Measurements from ENCODE around the gene MTUS2. TPM values are rescaled to one million over a fixed set of nuclear protein-coding genes. Genes with fewer than 3 reads are reported as not detected.

Gene MTUS2
- total RNA-seq, 1 experiment from 2014 or later: 0.35 TPM

DNA sequence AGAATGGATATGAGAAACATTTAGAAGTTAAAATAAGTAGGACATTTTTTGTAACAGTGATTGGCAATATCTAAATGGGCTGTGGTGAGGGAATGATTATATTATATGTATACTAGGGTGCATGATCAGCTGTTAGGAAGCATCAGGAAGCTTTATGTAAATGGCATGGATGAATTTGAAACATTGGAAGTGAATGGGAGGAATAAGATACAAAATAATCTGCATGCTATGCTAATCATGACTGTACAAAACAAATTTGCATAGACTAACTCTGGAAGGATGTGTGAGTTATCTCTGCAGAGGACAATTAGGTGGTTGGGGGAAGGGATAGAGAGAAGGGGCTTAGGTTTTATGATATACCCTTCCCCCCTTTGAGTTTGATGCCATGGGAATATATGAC lies 156.5 kb downstream of the MTUS2 start:
- Histone ChIP-seq H2BK120ac (ENCODE audit: low read depth, low read length, poor library complexity, severe bottlenecking) (no peak overlapping the region), H3K27ac (ENCODE audit: insufficient read length, low read depth, low read length) (no peak overlapping the region), H3K23me2 (ENCODE audit: insufficient read length, low read depth, low read length, poor library complexity, severe bottlenecking) (no peaks in the 10 kb centered on the region), H3K18ac (ENCODE audit: insufficient read length, low read depth, low read length) (no peak overlapping the region), H3K4ac (ENCODE audit: low read depth, low read length) (no peak overlapping the region), H2AK5ac (ENCODE audit: insufficient read length, low read length) (no peak overlapping the region), H4K20me1 (ENCODE audit: control insufficient read depth, insufficient read depth, insufficient read length) (no peaks in the 10 kb centered on the region), H3K9ac (ENCODE audit: extremely low read depth, insufficient read length, low read length) (no peak overlapping the region), H3K9me3 (ENCODE audit: control insufficient read depth, low read depth, low read length) (no peaks in the 10 kb centered on the region), H3K79me1 (ENCODE audit: insufficient read depth, low read depth, low read length, poor library complexity, severe bottlenecking) (no peaks in the 10 kb centered on the region), H2BK15ac (ENCODE audit: low read depth, low read length) (no peak overlapping the region), H3T11ph (ENCODE audit: low read length) (no peak overlapping the region), H2BK12ac (ENCODE audit: insufficient read length, low read depth, low read length) (no peak overlapping the region), H3K4me2 (ENCODE audit: insufficient read depth, insufficient read length, low read length) (no peak overlapping the region), H3K4me1 (ENCODE audit: insufficient read depth, low read length) (no peaks in the 10 kb centered on the region), H4K91ac (ENCODE audit: insufficient read length, low read depth, low read length) (no peak overlapping the region), H2AFZ (ENCODE audit: low read length) (no peak overlapping the region), H3K56ac (ENCODE audit: insufficient read length, low read depth, low read length) (no peak overlapping the region), H3K27me3 (ENCODE audit: insufficient read depth, low read length) (no peaks in the 10 kb centered on the region), H2BK5ac (ENCODE audit: insufficient read length, low read length) (no peak overlapping the region), H2BK20ac (ENCODE audit: low read depth, low read length, poor library complexity, severe bottlenecking) (no peak overlapping the region), H3K79me2 (ENCODE audit: insufficient read depth, low read length) (no peaks in the 10 kb centered on the region), H3K14ac (ENCODE audit: insufficient read depth, low read length) (no peak overlapping the region), H3K23ac (ENCODE audit: insufficient read length, low read depth, low read length) (no peak overlapping the region), H4K5ac (ENCODE audit: insufficient read length, low read depth, low read length) (no peak overlapping the region), H4K8ac (replicated peaks; ENCODE audit: insufficient read length, low read depth, low read length) (no peak overlapping the region)
- no peaks in the 10 kb centered on the region for H3K9me3 Mint-ChIP-seq
- H3K27me3 Mint-ChIP-seq (ENCODE audit: low read depth): no peaks in the 10 kb centered on the region; the same call in 1 of the 2 replicates
- H3K27ac Mint-ChIP-seq: no peak overlapping the region
- TF ChIP-seq, protein P1, sequence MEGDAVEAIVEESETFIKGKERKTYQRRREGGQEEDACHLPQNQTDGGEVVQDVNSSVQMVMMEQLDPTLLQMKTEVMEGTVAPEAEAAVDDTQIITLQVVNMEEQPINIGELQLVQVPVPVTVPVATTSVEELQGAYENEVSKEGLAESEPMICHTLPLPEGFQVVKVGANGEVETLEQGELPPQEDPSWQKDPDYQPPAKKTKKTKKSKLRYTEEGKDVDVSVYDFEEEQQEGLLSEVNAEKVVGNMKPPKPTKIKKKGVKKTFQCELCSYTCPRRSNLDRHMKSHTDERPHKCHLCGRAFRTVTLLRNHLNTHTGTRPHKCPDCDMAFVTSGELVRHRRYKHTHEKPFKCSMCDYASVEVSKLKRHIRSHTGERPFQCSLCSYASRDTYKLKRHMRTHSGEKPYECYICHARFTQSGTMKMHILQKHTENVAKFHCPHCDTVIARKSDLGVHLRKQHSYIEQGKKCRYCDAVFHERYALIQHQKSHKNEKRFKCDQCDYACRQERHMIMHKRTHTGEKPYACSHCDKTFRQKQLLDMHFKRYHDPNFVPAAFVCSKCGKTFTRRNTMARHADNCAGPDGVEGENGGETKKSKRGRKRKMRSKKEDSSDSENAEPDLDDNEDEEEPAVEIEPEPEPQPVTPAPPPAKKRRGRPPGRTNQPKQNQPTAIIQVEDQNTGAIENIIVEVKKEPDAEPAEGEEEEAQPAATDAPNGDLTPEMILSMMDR (conservative IDR thresholded peaks at IDR 0.05): no peak
- no peak overlapping the region for H3K4me3 Mint-ChIP-seq
- no peaks in the 10 kb centered on the region for H3K4me1 Mint-ChIP-seq
- no peak for DNase-seq
- H3K36me3 Mint-ChIP-seq (ENCODE audit: insufficient read depth in 1 of 3, low read depth in 3 of 3): no peaks in the 10 kb centered on the region

All from H9 (cell line).